Cerebellar cortex (tissue), 1 donor: Measurements from ENCODE around the gene CPD.
A peak's percentile ranks its signal among the peaks of the same experiment; 100 is the strongest.

ENCODE experiments used
- DNase-seq: peaks from one replicate; pipeline ENCODE4 v3.0.0-alpha.2; 2015; ENCODE audit warnings: low spot score

The CPD gene

DNA sequence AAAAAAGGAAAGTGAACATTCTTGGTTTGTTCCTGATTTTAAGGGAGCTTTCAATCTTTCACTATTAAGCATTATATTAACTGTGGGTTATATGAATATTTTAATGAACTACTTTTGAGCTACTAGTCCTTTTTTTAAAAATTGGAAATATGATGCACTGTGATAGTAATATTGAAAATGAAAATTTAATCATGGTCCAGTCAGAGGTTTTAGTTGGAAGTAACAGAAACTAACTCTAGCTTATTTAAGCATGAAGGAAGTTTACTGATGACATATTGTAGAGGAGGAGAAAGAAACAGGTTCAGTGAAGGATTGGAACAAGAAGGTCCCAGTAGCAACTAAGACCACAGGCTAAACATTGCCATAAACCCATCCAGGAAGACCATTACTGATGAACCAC is 24.0 kb upstream of the CPD start:
- no peak for DNase-seq

DNA sequence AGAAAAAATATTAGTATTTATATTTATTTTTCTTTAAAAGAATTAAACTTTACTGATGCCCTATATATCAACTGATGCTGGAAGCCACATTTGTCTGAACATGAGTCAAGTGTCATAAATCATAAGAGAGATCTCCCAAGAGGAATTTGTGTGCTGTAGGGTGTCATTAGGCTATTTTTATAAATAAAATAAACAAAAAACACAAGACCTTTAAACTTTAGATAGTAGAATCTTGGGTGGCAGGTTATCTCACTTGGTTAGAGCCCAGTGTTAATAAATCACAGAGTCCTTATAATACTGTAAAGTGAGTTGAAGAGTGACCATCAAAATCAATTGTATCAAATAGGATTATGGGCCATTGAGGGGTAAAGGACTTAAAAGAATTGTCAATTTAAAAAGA is 21.3 kb upstream of the CPD start:
- DNase-seq: no peak

GRCh38 chr17:30358055-30358760 is 20.5 kb upstream of the CPD start:
- no peak for DNase-seq

- DNase-seq: no peak
Measured at GRCh38 chr17:30360086-30360808, 18.5 kb upstream of the CPD start.

GRCh38 chr17:30361766-30362279 is 16.9 kb upstream of the CPD start:
- DNase-seq: no peak

DNA sequence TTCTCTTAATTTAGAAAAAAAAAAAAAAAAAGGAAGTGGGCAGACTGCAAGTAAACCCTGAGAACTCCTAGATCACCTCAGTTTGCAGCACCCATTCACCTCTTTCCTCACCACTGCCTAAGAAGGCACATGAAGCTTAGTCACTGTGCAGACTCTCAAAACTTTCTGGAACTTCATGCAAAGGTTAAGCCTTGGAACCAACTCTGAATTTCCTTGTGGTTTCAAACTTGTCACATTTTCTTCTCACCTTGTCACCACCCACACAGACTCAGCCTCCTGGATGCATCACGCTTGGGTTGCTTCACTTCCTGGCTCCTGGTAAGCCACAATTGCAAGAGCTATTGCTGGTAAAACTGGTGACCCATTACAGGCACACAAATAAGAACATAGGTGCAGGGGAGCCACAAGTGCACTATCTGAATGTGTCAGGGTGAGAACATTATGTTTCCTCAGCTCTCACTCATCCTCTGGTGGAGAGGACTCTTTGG is 15.0 kb upstream of the CPD start:
- DNase-seq: no peak

- DNase-seq: no peak
Measured at GRCh38 chr17:30366536-30366935, 12.2 kb upstream of the CPD start.

- DNase-seq: no peak
Measured at GRCh38 chr17:30368912-30369720, 9.6 kb upstream of the CPD start.

- no peak for DNase-seq
Measured at GRCh38 chr17:30369995-30370394, 8.7 kb upstream of the CPD start.

- no peak for DNase-seq
Measured at GRCh38 chr17:30372755-30373154, 6.0 kb upstream of the CPD start.

- DNase-seq: no peak
Measured at GRCh38 chr17:30375661-30376060, 3.1 kb upstream of the CPD start.

DNA sequence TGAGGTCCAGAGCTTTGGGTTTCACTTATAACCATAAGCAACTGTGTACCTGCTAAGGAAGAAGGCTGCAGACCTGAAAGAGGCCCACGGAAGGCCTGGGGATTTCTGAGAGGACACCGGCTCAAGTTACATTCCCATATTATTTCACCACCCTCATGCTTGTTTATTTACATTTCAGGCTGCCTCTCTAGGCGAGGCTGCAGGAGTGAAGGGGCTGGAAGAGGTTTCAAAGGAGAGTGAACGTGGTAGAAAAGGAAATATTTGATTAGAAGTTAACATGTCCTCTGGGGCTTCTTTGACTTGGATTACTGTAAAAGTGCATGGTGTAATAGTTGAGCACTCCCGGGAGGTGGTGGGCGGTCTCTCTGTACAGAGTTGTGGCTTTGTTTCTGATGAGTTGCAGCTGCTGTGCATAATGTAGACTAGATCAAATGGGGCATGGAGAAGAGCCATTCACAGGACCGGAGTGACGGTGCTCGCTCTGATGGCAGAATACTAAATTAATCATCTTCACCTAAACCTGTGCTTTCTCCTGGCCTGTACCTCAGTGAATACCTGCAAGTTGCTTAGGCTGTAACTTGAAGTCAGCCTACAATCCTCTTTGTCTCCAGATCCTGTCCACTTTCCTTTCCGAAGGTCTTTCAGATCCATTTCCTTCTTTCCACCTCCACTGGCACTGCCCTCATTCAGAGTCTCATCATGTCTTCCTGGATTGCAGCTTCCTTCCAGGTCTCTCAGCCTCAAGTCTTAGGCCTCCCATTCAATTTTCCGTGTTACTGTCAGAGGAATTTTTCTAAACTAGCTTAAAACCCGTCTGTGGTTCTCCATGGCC is 1.9 kb upstream of the CPD start:
- no peak for DNase-seq

DNA sequence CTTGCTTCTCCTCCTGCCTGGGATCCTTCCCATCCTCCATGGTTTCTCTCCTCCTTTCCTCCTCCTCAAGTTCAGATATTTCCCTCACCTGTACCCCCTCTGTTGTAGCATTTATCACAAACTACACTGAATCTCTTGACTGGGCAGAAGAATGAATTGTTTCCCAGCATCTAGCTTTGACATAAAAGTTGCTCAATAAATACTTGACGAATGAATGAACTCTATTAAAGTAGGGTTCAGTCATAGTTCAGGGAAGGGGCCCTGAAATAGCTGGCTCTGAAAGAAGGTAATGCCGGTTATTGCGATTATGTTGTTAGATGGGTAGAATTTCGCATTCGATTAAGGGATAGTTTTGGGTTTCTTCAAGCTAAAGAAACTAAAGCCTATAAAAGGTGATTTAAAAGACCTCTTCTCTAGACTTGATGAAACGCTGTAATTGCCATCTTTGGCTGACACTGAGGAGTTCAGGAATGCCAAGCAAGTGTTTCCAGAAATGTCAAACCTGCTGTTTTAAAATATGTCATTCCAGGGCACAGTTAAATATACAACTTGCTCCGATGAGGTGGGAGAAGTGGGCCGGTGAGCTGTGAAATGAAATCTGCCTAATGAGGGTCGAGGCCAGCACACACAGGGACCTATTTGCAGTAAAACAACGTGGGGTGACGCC is 1.0 kb upstream of the CPD start:
- DNase-seq: no peak

DNA sequence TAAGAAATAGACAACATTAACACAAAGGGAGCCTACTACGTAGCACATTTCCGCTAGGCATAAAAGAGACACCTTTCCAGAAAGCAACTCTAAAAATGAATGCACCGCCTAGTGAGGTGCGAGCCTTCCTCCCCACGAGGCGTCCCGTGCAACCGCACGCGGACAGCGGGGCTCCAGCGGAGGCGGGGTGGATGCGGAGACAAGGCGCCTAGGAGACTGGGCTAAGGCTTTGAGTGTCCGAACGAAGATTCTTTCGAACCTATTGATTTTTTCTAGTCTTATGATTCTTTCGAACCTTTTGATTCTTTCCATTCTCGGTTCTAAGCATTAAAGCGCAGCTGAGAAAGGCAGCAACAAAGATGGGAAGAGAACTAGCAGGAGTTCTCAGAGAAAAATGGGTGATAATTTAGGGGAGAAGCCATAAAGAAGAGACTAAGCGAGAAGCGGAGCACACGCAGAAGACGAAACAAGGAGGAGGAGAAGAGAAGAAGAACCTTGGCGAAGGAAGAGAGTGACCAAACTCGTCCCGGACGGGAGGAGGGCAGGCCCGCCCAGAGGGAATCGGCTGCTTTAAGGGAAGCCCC is 394 bp upstream of the CPD start:
- DNase-seq: peak; percentile 15

DNA sequence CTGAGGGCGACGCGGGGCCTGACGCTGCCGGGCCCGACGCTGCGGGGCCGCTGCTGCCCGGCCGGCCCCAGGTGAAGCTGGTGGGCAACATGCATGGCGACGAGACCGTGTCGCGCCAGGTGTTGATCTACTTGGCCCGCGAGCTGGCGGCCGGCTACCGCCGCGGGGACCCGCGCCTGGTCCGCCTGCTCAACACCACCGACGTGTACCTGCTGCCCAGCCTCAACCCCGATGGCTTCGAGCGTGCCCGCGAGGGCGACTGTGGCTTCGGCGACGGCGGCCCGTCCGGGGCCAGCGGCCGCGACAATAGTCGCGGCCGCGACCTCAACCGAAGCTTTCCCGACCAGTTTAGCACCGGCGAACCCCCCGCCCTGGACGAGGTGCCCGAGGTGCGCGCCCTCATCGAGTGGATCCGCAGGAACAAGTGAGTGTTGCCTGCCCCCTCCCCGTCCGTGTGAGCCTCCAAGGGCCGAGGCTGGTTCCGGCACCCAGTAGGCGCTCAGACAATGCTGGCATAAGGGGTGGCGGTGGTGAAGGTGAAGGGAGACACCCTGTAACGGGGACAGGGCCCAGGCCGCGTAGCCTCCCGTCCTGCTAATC is 676 bp downstream of the CPD start:
- peak; percentile 18 for DNase-seq

GRCh38 chr17:30379903-30380381 is 1.2 kb downstream of the CPD start:
- peak; percentile 26 for DNase-seq

GRCh38 chr17:30380643-30381339 is 2.1 kb downstream of the CPD start:
- DNase-seq: peak; percentile 33

DNA sequence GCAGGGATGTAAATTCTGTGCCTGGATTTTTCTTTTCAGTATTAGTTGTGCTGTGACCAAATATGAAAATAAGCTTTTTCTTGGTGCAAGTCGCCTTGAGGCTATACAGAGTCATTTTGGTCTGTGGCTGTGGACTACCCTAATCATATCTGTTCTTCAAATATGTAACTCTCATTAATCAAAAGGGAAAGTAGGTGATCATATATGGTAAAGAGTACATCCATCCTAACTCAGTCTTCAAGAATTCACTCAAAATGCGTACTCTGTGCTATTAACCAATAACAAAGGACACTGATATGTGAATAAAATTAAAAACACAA is 2.6 kb downstream of the CPD start:
- DNase-seq: no peak

DNA sequence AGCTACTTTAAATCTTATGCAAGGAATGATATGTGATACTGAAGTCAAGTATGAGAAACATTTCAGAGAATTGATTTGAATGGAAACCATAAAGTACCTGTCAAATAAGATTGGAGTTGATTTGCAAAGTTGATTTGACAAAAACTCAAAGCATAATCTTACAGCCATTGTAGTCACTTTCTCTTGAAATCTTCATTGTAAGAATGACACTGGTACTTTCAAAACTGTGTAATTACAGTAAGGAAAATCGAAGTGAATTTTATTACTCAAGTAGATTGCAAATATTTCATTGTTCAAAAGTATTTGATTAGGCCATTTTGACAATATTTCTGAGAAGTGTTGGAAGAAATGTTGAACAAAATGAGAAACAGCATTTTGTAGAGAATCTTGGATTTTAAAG is 3.6 kb downstream of the CPD start:
- DNase-seq: no peak
